ES-I3 (cell line): ENCODE data around the gene ZNF462.

Source experiments
- H3K36me3 ChIP-seq: 2 replicates; pipeline ENCODE4 v1.6.1; 2013; ENCODE audit warnings: mild to moderate bottlenecking, low read length, control low read depth, moderate library complexity; ENCODE audit not compliant: insufficient read depth
- H3K4me1 ChIP-seq: 2 replicates; pipeline ENCODE4 v1.6.1; 2013; ENCODE audit warnings: mild to moderate bottlenecking, control low read depth, low read length; ENCODE audit not compliant: insufficient read depth
- H3K9ac ChIP-seq: 2 replicates; pipeline ENCODE4 v1.6.1; 2013; ENCODE audit warnings: low read depth, mild to moderate bottlenecking, low read length, moderate library complexity
- H3K9me3 ChIP-seq: 2 replicates; pipeline ENCODE4 v1.6.1; 2013; ENCODE audit warnings: mild to moderate bottlenecking, low read length, moderate library complexity; ENCODE audit not compliant: control insufficient read depth, insufficient read depth

The ZNF462 gene

GRCh38 chr9:107025260-107026035 is 162.5 kb downstream of the ZNF462 start:
- H3K36me3 ChIP-seq: no peaks in the 10 kb centered on the region
- no peaks in the 10 kb centered on the region for H3K4me1 ChIP-seq
- no peak overlapping the region for H3K9ac ChIP-seq
- H3K9me3 ChIP-seq: no peaks in the 10 kb centered on the region

GRCh38 chr9:107029146-107029545 is 166.2 kb downstream of the ZNF462 start:
- H3K9ac ChIP-seq: no peak overlapping the region
- H3K36me3 ChIP-seq: no peaks in the 10 kb centered on the region
- H3K9me3 ChIP-seq: no peaks in the 10 kb centered on the region
- no peaks in the 10 kb centered on the region for H3K4me1 ChIP-seq

GRCh38 chr9:107033966-107034365 is 171.0 kb downstream of the ZNF462 start:
- no peaks in the 10 kb centered on the region for H3K36me3 ChIP-seq
- H3K9ac ChIP-seq: no peak overlapping the region
- H3K4me1 ChIP-seq: no peaks in the 10 kb centered on the region
- no peaks in the 10 kb centered on the region for H3K9me3 ChIP-seq

- H3K9ac ChIP-seq: no peak overlapping the region
- H3K9me3 ChIP-seq: no peaks in the 10 kb centered on the region
- no peaks in the 10 kb centered on the region for H3K4me1 ChIP-seq
- no peaks in the 10 kb centered on the region for H3K36me3 ChIP-seq
Observed at GRCh38 chr9:107034831-107035230, 171.9 kb downstream of the ZNF462 start.

GRCh38 chr9:107036367-107036766 is 173.4 kb downstream of the ZNF462 start:
- H3K9ac ChIP-seq: no peak overlapping the region
- no peaks in the 10 kb centered on the region for H3K9me3 ChIP-seq
- no peaks in the 10 kb centered on the region for H3K36me3 ChIP-seq
- H3K4me1 ChIP-seq: no peaks in the 10 kb centered on the region

- no peaks in the 10 kb centered on the region for H3K4me1 ChIP-seq
- H3K36me3 ChIP-seq: no peaks in the 10 kb centered on the region
- H3K9ac ChIP-seq: no peak overlapping the region
- H3K9me3 ChIP-seq: no peaks in the 10 kb centered on the region
Observed at GRCh38 chr9:107039542-107039941, 176.6 kb downstream of the ZNF462 start.

GRCh38 chr9:107042606-107043005 is 179.6 kb downstream of the ZNF462 start:
- no peaks in the 10 kb centered on the region for H3K36me3 ChIP-seq
- H3K9ac ChIP-seq: no peak overlapping the region
- no peaks in the 10 kb centered on the region for H3K9me3 ChIP-seq
- H3K4me1 ChIP-seq: no peaks in the 10 kb centered on the region

GRCh38 chr9:107043886-107044285 is 180.9 kb downstream of the ZNF462 start:
- no peaks in the 10 kb centered on the region for H3K36me3 ChIP-seq

GRCh38 chr9:107044872-107045271 is 181.9 kb downstream of the ZNF462 start:
- H3K9ac ChIP-seq: no peak overlapping the region
- H3K9me3 ChIP-seq: no peaks in the 10 kb centered on the region
- no peaks in the 10 kb centered on the region for H3K36me3 ChIP-seq
- peaks cover 15% of the 10 kb centered on the region; the same call in 1 of the 2 replicates for H3K4me1 ChIP-seq

More at GRCh38 chr9:107043886-107044285, 180.9 kb downstream of the ZNF462 start:
- Histone ChIP-seq H3K9ac (no peak overlapping the region), H3K9me3 (no peaks in the 10 kb centered on the region), H3K4me1 (0 out of 2 replicates have a peak, but pooled peaks cover 5% of the 10 kb centered on the region)

GRCh38 chr9:107046692-107047091 is 183.7 kb downstream of the ZNF462 start:
- H3K36me3 ChIP-seq: no peaks in the 10 kb centered on the region
- no peaks in the 10 kb centered on the region for H3K9me3 ChIP-seq
- H3K4me1 ChIP-seq: peaks cover 21% of the 10 kb centered on the region
- no peak overlapping the region for H3K9ac ChIP-seq

- Histone ChIP-seq H3K9ac (no peak overlapping the region), H3K4me1 (peaks cover 21% of the 10 kb centered on the region), H3K36me3 (no peaks in the 10 kb centered on the region), H3K9me3 (no peaks in the 10 kb centered on the region)
Observed at GRCh38 chr9:107049046-107049802, 186.3 kb downstream of the ZNF462 start.

- Histone ChIP-seq H3K4me1 (peaks cover 21% of the 10 kb centered on the region), H3K9ac (no peak overlapping the region), H3K36me3 (no peaks in the 10 kb centered on the region), H3K9me3 (no peaks in the 10 kb centered on the region)
Observed at GRCh38 chr9:107049803-107050184, 186.8 kb downstream of the ZNF462 start.

GRCh38 chr9:107051392-107051791 is 188.4 kb downstream of the ZNF462 start:
- peaks cover 21% of the 10 kb centered on the region for H3K4me1 ChIP-seq
- H3K36me3 ChIP-seq: no peaks in the 10 kb centered on the region
- no peak overlapping the region for H3K9ac ChIP-seq
- no peaks in the 10 kb centered on the region for H3K9me3 ChIP-seq

GRCh38 chr9:107054146-107054545 is 191.2 kb downstream of the ZNF462 start:
- H3K9ac ChIP-seq: no peak overlapping the region
- no peaks in the 10 kb centered on the region for H3K36me3 ChIP-seq
- peaks cover 16% of the 10 kb centered on the region for H3K4me1 ChIP-seq
- no peaks in the 10 kb centered on the region for H3K9me3 ChIP-seq

- Histone ChIP-seq H3K9me3 (no peaks in the 10 kb centered on the region), H3K4me1 (peaks cover 5% of the 10 kb centered on the region; the same call in 1 of the 2 replicates), H3K9ac (no peak overlapping the region), H3K36me3 (no peaks in the 10 kb centered on the region)
Observed at GRCh38 chr9:107059220-107059619, 196.3 kb downstream of the ZNF462 start.
